ENCODE data around the gene ATP8A2.

Gene ATP8A2

DNA sequence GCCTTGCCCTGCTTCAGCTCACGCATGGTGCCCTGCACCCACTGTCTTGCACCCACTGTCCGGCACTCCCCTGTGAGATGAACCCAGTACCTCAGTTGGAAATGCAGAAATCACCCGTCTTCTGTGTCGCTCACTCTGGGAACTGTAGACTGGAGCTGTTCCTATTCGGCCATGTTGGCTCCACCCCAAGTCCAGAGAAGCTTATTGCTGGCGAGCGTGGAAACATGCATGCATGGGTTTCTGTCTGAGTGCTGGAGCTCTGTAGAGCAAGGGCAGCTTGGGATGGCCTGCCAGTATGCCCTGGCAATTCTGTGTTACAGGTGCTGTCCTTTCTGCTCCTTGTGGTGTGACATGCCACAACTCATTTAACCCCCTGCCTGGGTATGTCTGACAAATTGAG lies 527.2 kb downstream of the ATP8A2 start:
- no peak for DNase-seq

- DNase-seq, result no peak
Observed at GRCh38 chr13:25899464-25899863, 527.7 kb downstream of the ATP8A2 start.

- DNase-seq, result no peak
Observed at GRCh38 chr13:25899952-25900351, 528.2 kb downstream of the ATP8A2 start.

DNA sequence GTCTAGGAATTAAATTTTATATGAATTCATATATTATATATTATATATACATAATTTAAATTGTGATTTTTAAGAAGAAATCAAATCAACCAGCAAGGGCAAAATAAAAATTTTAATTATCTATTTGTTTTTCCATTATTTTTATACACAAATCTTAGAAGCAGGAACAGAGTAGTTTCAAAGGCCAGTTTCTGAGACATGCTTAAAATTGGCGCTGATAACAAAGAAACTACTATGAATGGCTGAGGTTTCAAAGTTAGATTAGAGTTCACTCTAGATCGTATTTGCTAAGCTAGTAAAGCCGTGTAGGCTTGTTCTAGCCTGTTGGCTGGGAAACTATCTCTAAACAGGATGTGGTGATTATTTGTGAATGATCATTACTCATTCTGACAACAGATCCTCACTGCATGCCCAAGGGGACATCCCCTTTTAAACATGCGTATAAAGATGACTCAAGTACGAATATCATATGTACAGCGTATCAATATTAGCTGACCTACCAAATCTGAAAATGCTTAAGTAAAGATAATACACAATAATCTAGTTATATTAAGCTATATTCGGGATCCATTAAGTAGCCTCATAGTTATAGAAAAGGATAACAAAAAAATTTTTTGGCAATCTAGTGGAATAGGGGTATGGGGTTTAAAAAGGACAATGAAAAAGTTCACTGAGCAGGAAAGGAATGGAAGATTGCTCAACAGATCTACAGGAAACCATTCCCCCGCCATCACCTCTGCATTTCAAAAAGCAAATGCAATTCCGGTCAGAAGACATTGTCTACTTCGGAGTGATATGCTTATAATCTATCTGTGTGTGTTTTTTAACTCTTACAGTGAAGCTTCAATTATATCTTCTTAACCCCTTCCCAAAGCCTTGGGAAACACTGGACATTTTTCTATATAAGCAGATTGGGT lies 529.9 kb downstream of the ATP8A2 start:
- no peak for DNase-seq

DNA sequence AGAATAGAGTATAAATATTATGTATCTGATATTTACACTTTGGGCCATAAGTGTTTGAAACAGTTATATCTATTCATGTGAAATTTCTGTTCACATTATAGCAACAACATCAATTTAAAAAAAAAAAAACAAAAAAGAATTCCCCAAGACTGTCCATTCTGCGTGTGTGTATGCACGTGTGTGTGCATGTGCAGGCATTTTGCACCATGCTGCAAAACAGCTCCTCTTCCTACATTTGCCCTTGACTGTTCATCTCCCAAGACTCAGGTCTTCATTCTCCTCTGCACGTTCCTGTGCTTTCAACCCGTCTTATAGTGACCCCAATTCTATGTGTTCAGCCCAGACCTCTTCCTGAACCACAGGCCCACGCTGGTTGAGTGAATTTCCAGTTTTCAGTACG lies 530.7 kb downstream of the ATP8A2 start:
- no peak for DNase-seq

- DNase-seq, result no peak
Observed at GRCh38 chr13:25902891-25903341, 531.1 kb downstream of the ATP8A2 start.

DNA sequence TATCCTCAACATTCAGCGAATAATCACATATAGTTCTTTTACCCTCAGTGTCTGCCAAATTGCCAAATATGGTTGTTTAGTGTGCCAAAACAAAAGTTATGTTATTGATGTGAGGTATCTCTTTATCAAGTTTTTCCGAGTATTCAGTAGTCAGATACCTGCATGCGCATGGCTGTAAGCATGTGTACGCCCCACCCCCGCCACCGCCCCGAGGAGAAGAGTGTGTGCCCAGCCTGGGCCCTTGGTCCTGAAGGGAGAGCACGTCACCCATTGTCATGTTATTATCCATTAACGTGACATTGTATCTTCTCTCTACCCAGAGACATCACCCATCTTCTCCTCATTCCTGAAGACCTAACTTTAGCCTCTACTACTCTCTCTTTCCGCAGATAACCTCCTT lies 533.1 kb downstream of the ATP8A2 start:
- DNase-seq, result no peak

- DNase-seq, result no peak
Observed at GRCh38 chr13:25905611-25906010, 533.8 kb downstream of the ATP8A2 start.

DNA sequence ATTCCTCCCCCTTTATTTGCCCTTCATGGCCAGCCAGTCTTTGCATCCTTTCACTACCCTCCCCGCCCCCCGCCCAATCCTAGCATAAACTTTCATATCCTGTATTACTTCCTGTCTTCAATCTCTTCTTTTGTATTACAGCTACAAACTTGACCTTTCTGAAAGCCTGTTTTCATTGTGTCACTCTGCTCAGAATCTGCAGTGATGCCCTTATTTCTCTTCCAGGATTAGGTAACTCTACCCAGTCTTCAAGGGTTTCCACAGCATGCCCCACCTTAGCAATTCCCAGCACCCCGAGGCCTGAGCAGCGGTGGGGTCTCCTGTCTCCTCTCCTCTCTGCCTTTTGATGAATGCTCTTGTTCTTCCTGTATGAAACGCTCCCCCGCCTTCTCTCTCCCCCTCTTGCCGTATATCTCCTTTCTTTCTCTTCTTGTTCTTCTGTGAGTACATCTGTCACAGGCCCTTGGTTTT lies 534.5 kb downstream of the ATP8A2 start:
- no peak for DNase-seq

GRCh38 chr13:25908366-25908765 lies 536.6 kb downstream of the ATP8A2 start:
- no peak for DNase-seq

DNA sequence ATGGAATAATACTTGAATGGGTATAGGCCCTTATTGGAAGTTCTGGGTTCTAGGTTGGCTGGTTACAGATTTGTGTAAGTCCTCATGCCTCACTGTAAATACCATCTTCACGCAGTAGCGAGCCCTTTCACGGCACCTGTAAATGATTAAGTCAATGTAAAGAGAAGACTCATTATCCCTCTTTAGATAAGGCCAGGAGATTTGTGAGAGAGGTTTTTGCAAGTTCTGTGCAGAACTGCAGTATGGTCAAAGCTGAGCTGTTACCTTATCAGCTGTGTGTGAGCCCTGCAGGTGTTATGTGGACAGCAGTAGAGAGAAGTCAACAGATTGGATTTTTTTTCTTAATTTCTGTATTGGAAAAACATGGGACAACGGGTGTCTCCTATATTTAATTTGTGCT lies 538.5 kb downstream of the ATP8A2 start:
- DNase-seq, result no peak

DNA sequence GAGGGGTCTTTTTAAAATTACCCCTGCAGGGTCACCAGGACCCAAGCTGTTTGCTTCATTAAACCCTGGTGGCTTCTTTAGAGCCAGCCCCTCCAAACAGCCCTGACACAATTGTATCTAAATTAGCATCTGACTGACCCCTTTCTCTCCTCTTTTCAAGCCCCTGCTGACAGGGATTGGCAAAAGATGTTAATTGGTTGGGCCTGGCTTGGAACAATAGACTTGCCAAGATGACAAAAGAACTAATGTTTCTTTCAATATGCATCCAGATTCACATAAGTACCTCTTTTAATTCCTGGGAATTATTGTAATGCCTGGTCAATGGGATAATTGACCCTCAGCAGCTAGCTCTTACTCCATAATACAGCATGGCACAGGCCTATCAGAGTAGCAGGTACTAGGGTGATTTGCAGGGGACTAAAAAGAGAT lies 539.2 kb downstream of the ATP8A2 start:
- DNase-seq, result no peak

GRCh38 chr13:25912961-25913360 lies 541.2 kb downstream of the ATP8A2 start:
- DNase-seq, result no peak

DNA sequence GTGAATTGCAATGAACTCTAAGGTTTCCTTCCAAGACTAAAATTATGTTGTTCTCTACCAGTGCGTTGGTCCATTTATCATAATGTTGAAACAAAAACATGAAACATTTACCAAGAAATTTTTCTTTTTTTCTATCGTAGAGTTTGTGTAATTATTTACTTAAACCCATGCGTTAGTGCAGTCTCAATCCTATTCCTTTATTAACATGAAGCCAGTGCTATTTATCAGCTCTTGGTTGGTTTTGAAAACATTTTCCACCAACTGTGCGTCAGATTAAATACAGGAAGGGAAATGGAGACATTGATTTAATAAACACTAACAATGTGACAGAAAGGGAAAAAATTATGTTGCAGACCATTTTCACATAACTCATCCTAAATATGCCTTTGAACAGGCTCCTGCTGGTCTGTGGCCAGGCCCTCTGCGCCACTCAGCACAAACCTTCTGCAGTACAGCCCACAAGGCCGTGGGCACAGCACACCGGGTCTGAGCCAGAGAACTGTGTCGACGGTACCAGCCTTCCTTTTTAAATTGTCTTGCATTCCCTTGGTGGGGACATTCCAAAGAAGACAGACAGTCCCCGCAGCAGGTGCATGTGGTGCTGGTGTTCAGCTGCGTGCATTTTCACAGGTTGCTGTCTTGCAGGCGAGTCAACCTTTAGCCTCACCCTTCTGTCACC lies 544.2 kb downstream of the ATP8A2 start:
- DNase-seq, result no peak

DNA sequence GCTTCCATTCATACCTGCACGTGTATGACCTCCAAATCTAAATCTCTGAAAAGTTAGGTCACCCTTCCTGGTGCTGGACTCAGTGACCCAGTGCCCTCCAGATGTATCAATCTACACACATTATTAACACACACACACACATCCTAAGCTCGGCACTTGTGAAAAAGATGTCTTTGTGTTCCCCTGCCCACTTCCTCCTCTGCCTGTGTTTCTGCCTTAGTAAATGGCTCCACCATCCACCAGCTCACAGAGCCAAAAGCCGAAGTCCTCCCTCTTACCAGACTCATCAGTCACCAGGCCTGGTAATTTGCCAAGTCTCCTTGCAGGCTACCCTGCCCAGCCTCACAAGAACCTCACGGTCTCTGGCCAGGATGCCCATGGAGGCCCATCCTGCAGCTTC lies 548.5 kb downstream of the ATP8A2 start:
- DNase-seq, result no peak

GRCh38 chr13:25920931-25921330 lies 549.2 kb downstream of the ATP8A2 start:
- no peak for DNase-seq

DNA sequence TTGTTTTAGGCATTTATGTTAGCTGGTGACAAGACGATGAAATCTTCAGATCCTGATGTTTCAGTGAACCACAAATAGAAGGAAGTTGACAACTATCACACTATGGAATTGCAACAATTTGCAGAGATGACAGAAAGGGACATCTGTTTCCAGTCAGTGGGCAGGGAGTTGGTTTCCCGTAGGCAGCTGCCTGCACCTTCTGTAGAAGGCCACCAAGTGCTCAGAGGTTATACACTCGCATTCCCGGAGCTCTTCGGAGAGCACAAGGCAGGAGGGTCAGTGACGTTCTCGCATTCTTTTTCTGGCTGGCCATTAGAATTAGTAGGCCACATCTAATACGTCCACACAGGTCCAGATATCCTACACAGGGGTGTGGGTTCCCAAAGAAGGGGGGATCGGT lies 550.6 kb downstream of the ATP8A2 start:
- no peak for DNase-seq

GRCh38 chr13:25923217-25924085 lies 551.7 kb downstream of the ATP8A2 start:
- DNase-seq, result no peak

GRCh38 chr13:25927363-25927762 lies 555.6 kb downstream of the ATP8A2 start:
- no peak for DNase-seq

- no peak for DNase-seq
Observed at GRCh38 chr13:25927932-25928331, 556.2 kb downstream of the ATP8A2 start.

DNA sequence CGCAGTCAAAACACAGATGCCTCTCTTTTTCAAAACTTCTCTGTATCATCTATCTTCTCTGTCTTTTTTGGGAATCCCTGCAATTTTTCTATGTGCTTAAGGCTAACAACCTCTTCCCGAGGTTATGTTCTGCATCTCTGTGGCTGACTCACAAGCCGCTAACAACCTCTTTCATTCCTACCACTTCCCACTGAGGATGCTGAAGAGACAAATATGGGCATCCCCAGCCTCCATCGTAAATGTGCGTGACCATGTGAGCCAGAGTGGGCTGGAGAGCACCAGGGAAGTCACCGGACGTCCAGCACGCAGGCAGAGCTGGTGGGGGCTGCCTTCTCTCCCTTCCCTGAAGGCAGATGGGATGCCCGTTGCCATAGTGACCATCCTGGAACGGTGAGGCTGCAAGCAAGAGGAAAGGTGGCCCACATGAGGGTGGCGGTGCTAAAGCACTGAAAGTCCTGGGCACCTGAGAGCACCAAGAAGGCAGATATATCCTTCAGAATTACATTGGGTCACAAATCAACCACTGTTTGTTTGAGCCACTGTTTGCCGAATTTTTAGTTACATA lies 557.2 kb downstream of the ATP8A2 start:
- no peak for DNase-seq

GRCh38 chr13:25929816-25930215 lies 558.0 kb downstream of the ATP8A2 start:
- no peak for DNase-seq

DNA sequence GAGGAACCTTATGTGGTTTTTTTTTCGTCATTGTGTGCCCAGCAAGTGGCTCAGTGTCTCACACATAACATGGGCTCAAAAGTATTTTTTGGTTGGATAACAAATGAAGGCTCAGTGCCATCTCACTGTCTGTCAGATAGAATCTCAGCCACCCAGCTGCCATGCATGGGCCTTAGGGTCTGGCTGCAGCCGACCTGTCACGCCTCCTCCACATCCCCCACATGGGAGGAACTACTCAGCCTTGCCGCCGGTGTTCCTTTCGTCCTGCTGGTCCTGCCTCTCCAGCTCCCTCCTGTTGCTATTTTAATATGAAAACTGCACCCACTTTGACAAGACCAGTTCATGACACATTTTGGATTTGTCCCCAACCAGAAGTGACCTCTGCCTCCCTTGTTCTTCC lies 558.9 kb downstream of the ATP8A2 start:
- DNase-seq, result no peak

Data from activated T-cell treated with anti-CD3 and anti-CD28 coated beads for 4 hours (primary cell).